B cell (primary cell): ENCODE results near the gene GGTA1. TPM values are rescaled to one million over a fixed set of nuclear protein-coding genes. Genes with fewer than 3 reads are reported as not detected.

ENCODE experiments used
- ATAC-seq: fragments of 200-7000 bp; cut with Tn5 transposase; one replicate; pipeline ENCODE4 v1.10.0; 2021; ENCODE audit warnings: low read depth, mild to moderate bottlenecking, moderate number of reproducible peaks, moderate library complexity
- CTCF ChIA-PET: fragments of 350-600 bp; sonication (Branson Sonifier 250); formaldehyde crosslinking; loops from one replicate; lab custom pipeline; 2021; ENCODE audit warnings: antibody characterized with exemption, inconsistent platforms; lab: Charles Lee
- POLR2A ChIA-PET: fragments of 350-600 bp; sonication (Branson Sonifier 250); formaldehyde crosslinking; loops from one replicate; lab custom pipeline; 2021; ENCODE audit warnings: antibody characterized with exemption; lab: Charles Lee
- DNase-seq: peaks from one replicate; pipeline ENCODE4 v3.0.0; 2013
- H2AFZ ChIP-seq: 2 replicates; pipeline ENCODE4 v1.6.1; 2012; ENCODE audit warnings: mild to moderate bottlenecking, low read depth, low read length; ENCODE audit not compliant: insufficient read depth, poor library complexity, severe bottlenecking
- H3K27ac ChIP-seq, 2 donors: 1 replicate in 1 of 2; 2 replicates in 1 of 2; pipeline ENCODE4 v1.5.1; 2012 to 2013; ENCODE audit warnings: low read length in 2 of 2, mild to moderate bottlenecking in 2 of 2, moderate library complexity in 1 of 2
- H3K27me3 ChIP-seq, 4 experiments: fragments of 200-600 bp in 1 of 4; sonication (generic) in 1 of 4; replicated peaks in 1 of 4; 1 replicate in 2 of 4; 2 replicates in 2 of 4; pipeline versions ENCODE4 v1.6.1 to v1.7.0; 2013 to 2016; ENCODE audit warnings: low read length in 3 of 4, mild to moderate bottlenecking in 2 of 4, mixed read lengths in 1 of 4, moderate library complexity in 1 of 4; ENCODE audit not compliant: insufficient read depth in 4 of 4, control insufficient read depth in 3 of 4; ENCODE audit errors: control extremely low read depth in 1 of 4
- H3K36me3 ChIP-seq, 2 experiments: replicated peaks in 1 of 2; 1 replicate in 1 of 2; 2 replicates in 1 of 2; pipeline versions ENCODE4 v1.6.1 to v1.7.1; 2013; ENCODE audit warnings: low read length in 1 of 2; ENCODE audit not compliant: insufficient read depth in 2 of 2, control insufficient read depth in 1 of 2; ENCODE audit errors: control extremely low read depth in 1 of 2, extremely low read depth in 1 of 2
- H3K4me1 ChIP-seq, 2 donors: fragments of 200-600 bp in 1 of 2; sonication (generic) in 1 of 2; 1 replicate in 1 of 2; 2 replicates in 1 of 2; pipeline versions ENCODE4 v1.5.1 to v1.6.1; 2013 to 2017; ENCODE audit warnings: low read length in 2 of 2; ENCODE audit not compliant: control insufficient read depth in 2 of 2, insufficient read depth in 2 of 2
- H3K4me2 ChIP-seq: replicated peaks from 2 replicates; pipeline ENCODE3; 2012; ENCODE audit warnings: mild to moderate bottlenecking, low read depth, low read length; ENCODE audit not compliant: poor library complexity, severe bottlenecking
- H3K4me3 ChIP-seq, 5 experiments: fragments of 200-600 bp in 1 of 5; sonication (generic) in 1 of 5; 1 replicate in 3 of 5; 2 replicates in 2 of 5; pipeline versions ENCODE4 v1.5.1 to v1.7.0; 2011 to 2016; ENCODE audit warnings: low read length in 4 of 5, mild to moderate bottlenecking in 4 of 5, low read depth in 2 of 5, control low read depth in 1 of 5, moderate library complexity in 1 of 5; ENCODE audit not compliant: insufficient read depth in 1 of 5; ENCODE audit errors: control extremely low read depth in 1 of 5, extremely low read depth in 1 of 5
- H3K79me2 ChIP-seq: fragments of 200-600 bp; sonication (generic); one replicate; pipeline ENCODE4 v1.6.0; 2016; ENCODE audit warnings: low read length; ENCODE audit not compliant: control insufficient read depth, insufficient read depth
- H3K9ac ChIP-seq: fragments of 200-600 bp; sonication (generic); 2 replicates; pipeline ENCODE4 v1.6.1; 2017; ENCODE audit warnings: mild to moderate bottlenecking, low read length, moderate library complexity
- H3K9me3 ChIP-seq, 3 donors: one replicate each; pipeline versions ENCODE4 v1.6.1 to v1.7.1; 2013; ENCODE audit warnings: low read length in 2 of 3; ENCODE audit not compliant: control insufficient read depth in 2 of 3, insufficient read depth in 1 of 3; ENCODE audit errors: control extremely low read depth in 1 of 3
- H4K20me1 ChIP-seq: 2 replicates; pipeline ENCODE4 v1.6.0; 2012; ENCODE audit warnings: mild to moderate bottlenecking, low read length; ENCODE audit not compliant: insufficient read depth, control insufficient read depth, poor library complexity, severe bottlenecking
- H3K27ac Mint-ChIP-seq: one replicate; pipeline ENCODE4 v1.8.0; 2021; ENCODE audit warnings: mixed read lengths
- H3K27me3 Mint-ChIP-seq: one replicate; pipeline ENCODE4 v1.8.0; 2021; ENCODE audit warnings: mixed read lengths
- H3K4me1 Mint-ChIP-seq: one replicate; pipeline ENCODE4 v1.8.0; 2021; ENCODE audit warnings: mixed read lengths
- H3K4me3 Mint-ChIP-seq: one replicate; pipeline ENCODE4 v1.8.0; 2021; ENCODE audit warnings: mixed read lengths
- H3K9me3 Mint-ChIP-seq: one replicate; pipeline ENCODE4 v1.8.0; 2022; ENCODE audit warnings: mixed read lengths; ENCODE audit not compliant: insufficient read depth
- CTCF ChIP-seq: fragments of 200-600 bp; IDR thresholded peaks from one replicate; pipeline ENCODE4 v1.8.0; 2022; ENCODE audit warnings: antibody characterized with exemption, mild to moderate bottlenecking
- EZH2 ChIP-seq: IDR thresholded peaks from 2 replicates; pipeline ENCODE4 v1.6.1; 2012; ENCODE audit warnings: borderline replicate concordance, low read depth, mild to moderate bottlenecking, moderate library complexity, low read length; ENCODE audit not compliant: insufficient read depth, poor library complexity, severe bottlenecking
- WGBS: methylation state at CpG from one replicate; pipeline ENCODE4 v1.1.5; 2013; ENCODE audit warnings: missing lambda C conversion rate; ENCODE audit not compliant: insufficient coverage; 5-methylcytosine and 5-hydroxymethylcytosine counted together
- intact Hi-C: fragments of 100-400 bp; cut with micrococcal nuclease; formaldehyde crosslinking; loops from one replicate; pipeline ENCODE4 v1.10.0; 2022
- polyA plus RNA-seq: library from polyadenylated mRNA; depleted of rRNA; stranded (reverse); fragments of >200 nt; gene quantifications from 2 replicates; pipeline ENCODE4 v1.2.3, GENCODE V29; 2012
- total RNA-seq, 2 donors: library from RNA; stranded (reverse); fragments of 120-200 nt in 1 of 2; gene quantifications; 1 replicate in 1 of 2; 2 replicates in 1 of 2; pipeline versions ENCODE4 v1.2.3 to v1.2.4, GENCODE V29; 2013 to 2022

The GGTA1 gene
- total and polyA plus RNA-seq, 2 donors (not counting 1 experiment from before 2014, with no cell fraction given) = not detected

GRCh38 chr9:121424024-121424432, 75.6 kb downstream of the GGTA1 start:
- H2AFZ ChIP-seq = no peak overlapping the region
- no peaks in the 10 kb centered on the region for H3K4me1 Mint-ChIP-seq
- peaks cover 0 to 7% (median 2%) of the 10 kb centered on the region in 3 donors for H3K9me3 ChIP-seq
- H3K9me3 Mint-ChIP-seq = peaks cover 4% of the 10 kb centered on the region
- H3K4me2 ChIP-seq = no peak overlapping the region
- H3K27me3 ChIP-seq = peaks cover 0 to 12% (median 1%) of the 10 kb centered on the region in 4 experiments
- ATAC-seq (no peak), DNase-seq (no peak)
- no peaks in the 10 kb centered on the region for H3K36me3 ChIP-seq
- TF ChIP-seq EZH2 (no peak), CTCF (no peak)
- no CpG with 5 or more reads among the region's 1 CpG for WGBS
- no peak overlapping the region for H3K4me3 Mint-ChIP-seq
- H3K4me1 ChIP-seq = no peaks in the 10 kb centered on the region
- no peak overlapping the region for H3K27ac ChIP-seq
- H4K20me1 ChIP-seq = no peaks in the 10 kb centered on the region
- ChIA-PET POLR2A (no interaction called here), CTCF (no interaction called here)
- intact Hi-C loops = no loop called here
- no peak overlapping the region for H3K9ac ChIP-seq
- no peaks in the 10 kb centered on the region for H3K79me2 ChIP-seq
- H3K27me3 Mint-ChIP-seq = peaks cover 19% of the 10 kb centered on the region
- H3K27ac Mint-ChIP-seq = no peak overlapping the region
- no peak overlapping the region for H3K4me3 ChIP-seq

- no peaks in the 10 kb centered on the region for H3K9me3 ChIP-seq
- H3K9ac ChIP-seq = no peak overlapping the region
- H3K27ac ChIP-seq = no peak overlapping the region
- H3K9me3 Mint-ChIP-seq = peaks cover 2% of the 10 kb centered on the region
- H4K20me1 ChIP-seq = no peaks in the 10 kb centered on the region
- H3K79me2 ChIP-seq = no peaks in the 10 kb centered on the region
- H2AFZ ChIP-seq = no peak overlapping the region
- no peaks in the 10 kb centered on the region for H3K36me3 ChIP-seq
- H3K27me3 Mint-ChIP-seq = no peaks in the 10 kb centered on the region
- ATAC-seq (no peak), DNase-seq (no peak)
- H3K4me1 Mint-ChIP-seq = no peaks in the 10 kb centered on the region
- H3K4me3 ChIP-seq = no peak overlapping the region
- H3K4me2 ChIP-seq = no peak overlapping the region
- WGBS = 80% methylated on average over 3 of the region's 3 CpGs
- H3K27ac Mint-ChIP-seq = no peak overlapping the region
- no peaks in the 10 kb centered on the region for H3K4me1 ChIP-seq
- intact Hi-C loops = no loop called here
- no peak overlapping the region for H3K4me3 Mint-ChIP-seq
- CTCF ChIA-PET = interaction anchor here (0.6 to 2.5 kb wide), 3 partner anchors 10 to 92 kb away, joined by 3 to 6 read pairs (median 4); no protein-coding TSS in a partner anchor
- TF ChIP-seq EZH2 = no peak
- TF ChIP-seq CTCF = no peak
- POLR2A ChIA-PET = no interaction called here
- no peaks in the 10 kb centered on the region for H3K27me3 ChIP-seq
Measured at GRCh38 chr9:121411993-121412392, 87.7 kb downstream of the GGTA1 start.
